Daoy (cell line): ENCODE data around the gene MTMR11. TPM values are rescaled to one million over a fixed set of nuclear protein-coding genes. Genes with fewer than 3 reads are reported as not detected.
"Not testable (repeated sequence)": the region's sequence is repeated elsewhere in the genome, so short reads cannot be mapped to it uniquely, and the experiment has no call there.

ENCODE experiments used
- DNase-seq: peaks from one replicate; pipeline ENCODE4 v3.0.0-alpha.2; 2015; ENCODE audit warnings: low read depth
- total RNA-seq: library from RNA; depleted of rRNA; stranded (reverse); fragments of >200 nt; shearing (Covaris generic); gene quantifications from 2 replicates; pipeline ENCODE4 v1.2.3, GENCODE V29; 2014; rRNA removed

MTMR11 gene
- total RNA-seq, 1 experiment from 2014 or later, result 3.7 TPM

- DNase-seq, result peak; percentile 90
Observed at GRCh38 chr1:149899460-149900284, 37.0 kb downstream of the MTMR11 start, which contains the start of gene BOLA1. Gene BOLA1, plus strand, starts transcription at chr1:149899568. Its CDS starts 492 bp downstream, at chr1:149900060.

DNA sequence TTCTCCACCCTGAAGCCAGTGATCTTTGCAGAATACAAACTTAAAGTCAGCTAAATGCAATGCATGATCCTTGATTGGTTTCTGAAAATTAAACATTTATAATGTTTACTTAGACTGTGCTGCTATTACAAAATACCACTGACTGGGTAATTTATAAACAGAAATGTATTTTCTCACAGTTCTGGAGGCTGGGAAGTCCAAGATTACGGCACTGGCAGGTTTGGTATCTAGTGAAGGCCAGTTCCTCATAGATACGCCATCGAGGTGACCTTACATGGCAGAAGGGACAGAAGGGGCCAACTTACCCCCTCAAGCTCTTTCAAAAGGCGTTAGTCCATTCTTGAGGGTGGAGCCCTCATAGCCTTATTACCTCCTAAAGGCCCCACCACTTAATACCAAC, 40.1 kb downstream of the MTMR11 start:
- no peak for DNase-seq

DNA sequence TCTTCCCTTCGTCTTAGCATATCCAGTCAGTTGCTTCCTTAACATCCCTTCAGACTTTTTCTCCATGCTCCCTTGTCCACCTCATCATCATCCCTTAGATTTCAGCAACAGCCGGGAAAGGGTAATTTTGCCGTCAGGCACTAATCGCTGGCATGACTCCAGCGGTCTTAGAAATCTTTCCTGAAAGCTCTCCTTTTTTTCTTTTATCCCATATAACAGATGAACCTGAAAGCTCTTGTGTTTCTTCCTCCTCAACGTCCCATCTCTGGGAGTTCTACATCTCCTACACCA, 47.7 kb downstream of the MTMR11 start:
- DNase-seq, result no peak

- peak; percentile 88 for DNase-seq
Observed at GRCh38 chr1:149888247-149888998, 48.3 kb downstream of the MTMR11 start.

GRCh38 chr1:149887456-149888246, 49.0 kb downstream of the MTMR11 start:
- DNase-seq, result peak; percentile 94

- not testable (repeated sequence) for DNase-seq
Observed at GRCh38 chr1:149887196-149887455, 49.6 kb downstream of the MTMR11 start.

- peak; percentile 98 for DNase-seq
Observed at GRCh38 chr1:149886396-149887195, 50.1 kb downstream of the MTMR11 start.

DNA sequence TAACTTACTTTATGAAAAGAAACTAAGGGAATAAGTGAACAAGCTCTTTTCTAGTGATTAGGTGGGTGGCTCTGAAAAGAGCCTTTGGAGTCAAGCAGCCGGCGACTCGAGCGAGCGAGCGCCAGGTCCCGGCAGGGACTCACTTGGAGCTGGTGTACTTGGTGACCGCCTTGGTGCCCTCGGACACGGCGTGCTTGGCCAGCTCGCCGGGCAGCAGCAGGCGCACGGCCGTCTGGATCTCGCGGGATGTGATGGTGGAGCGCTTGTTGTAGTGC, 50.6 kb downstream of the MTMR11 start:
- DNase-seq, result not testable (repeated sequence)

- DNase-seq, result peak; percentile 94
Observed at GRCh38 chr1:149885339-149886120, 51.1 kb downstream of the MTMR11 start.

- peak; percentile 54 for DNase-seq
Observed at GRCh38 chr1:149884433-149885338, 52.0 kb downstream of the MTMR11 start.

DNA sequence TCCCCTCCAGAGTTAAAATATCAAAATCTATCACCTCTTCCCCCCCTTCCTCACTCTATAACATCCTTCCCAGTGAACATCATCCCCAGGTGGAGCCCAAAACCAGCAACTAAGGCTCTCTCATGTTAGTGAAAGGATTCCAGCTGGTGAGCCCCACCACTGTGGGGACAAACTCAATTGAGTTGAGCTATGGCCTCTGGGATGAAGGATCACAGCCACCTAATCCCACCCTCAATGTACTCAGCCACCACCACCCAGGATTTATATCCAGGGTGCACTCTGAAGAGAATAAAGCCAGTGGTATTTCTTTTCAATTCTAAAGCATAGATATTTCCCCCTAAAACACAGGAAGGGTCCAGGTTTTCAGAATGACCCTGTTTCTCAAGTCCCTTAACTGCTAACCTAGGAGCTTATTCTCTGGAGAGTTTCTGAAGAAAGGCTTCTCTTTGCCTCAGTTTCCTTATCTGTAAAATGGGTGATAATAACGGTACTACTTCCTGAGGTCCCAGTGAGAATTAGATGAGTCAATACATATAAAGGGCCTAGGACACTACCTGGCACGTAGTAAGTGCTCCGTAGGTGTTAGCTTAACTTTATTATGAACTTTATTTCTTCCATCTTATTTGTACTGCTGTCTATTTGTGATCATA, 53.0 kb downstream of the MTMR11 start:
- no peak for DNase-seq

GRCh38 chr1:149881876-149882275, 54.8 kb downstream of the MTMR11 start:
- no peak for DNase-seq

DNA sequence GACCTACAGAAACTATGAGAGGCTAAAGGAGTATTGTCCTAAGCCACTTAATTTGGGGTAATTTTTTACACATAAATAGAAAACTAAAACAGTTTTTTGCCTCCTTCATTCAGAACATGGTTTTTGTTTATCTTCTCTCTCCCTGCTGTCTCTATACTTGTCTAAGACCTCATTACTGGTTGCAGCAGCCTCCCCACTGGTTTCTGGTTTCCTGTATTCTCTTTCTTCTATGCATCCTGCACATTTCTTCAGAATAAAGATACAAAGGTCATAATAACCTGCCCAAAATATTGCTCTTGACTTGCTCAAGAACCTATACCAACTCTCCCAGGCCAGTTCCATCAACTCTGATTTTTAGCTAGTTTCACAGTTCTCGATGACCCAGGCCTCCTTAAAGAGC, 57.1 kb downstream of the MTMR11 start:
- no peak for DNase-seq

Other genes with a start within 250 kb of the MTMR11 start
- gene FCGR1A, start 154.2 kb downstream of the MTMR11 start, total RNA-seq, result not detected in 2 replicates
- 5.9 and 11.0 TPM in 2 replicates for gene BOLA1, start 37.3 kb downstream of the MTMR11 start, total RNA-seq
- gene SV2A, start 19.0 kb downstream of the MTMR11 start, total RNA-seq, result 8.8 and 9.0 TPM in 2 replicates
- 8.9 and 16.2 TPM in 2 replicates for gene SF3B4, start 9.1 kb downstream of the MTMR11 start, total RNA-seq
- 12.8 and 13.0 TPM in 2 replicates for gene OTUD7B, start 73.8 kb upstream of the MTMR11 start, total RNA-seq
- gene VPS45, start 130.9 kb upstream of the MTMR11 start, total RNA-seq, result 48.5 and 53.0 TPM in 2 replicates
- 66.9 and 75.8 TPM in 2 replicates for gene PLEKHO1, start 213.0 kb upstream of the MTMR11 start, total RNA-seq